CD14-positive monocyte (primary cell): ENCODE results near the gene DDR1. TPM values are rescaled to one million over a fixed set of nuclear protein-coding genes. Genes with fewer than 3 reads are reported as not detected.

ENCODE experiments used
- DNase-seq, 3 donors: peaks; one replicate each; pipeline ENCODE4 v3.0.0-alpha.2; 2011 to 2022
- H2AFZ ChIP-seq: 2 replicates; pipeline ENCODE4 v1.6.0; 2012; ENCODE audit warnings: mild to moderate bottlenecking, low read depth, low read length, inconsistent platforms; ENCODE audit not compliant: insufficient read depth, poor library complexity, severe bottlenecking
- H3K27ac ChIP-seq, 2 donors: 1 replicate in 1 of 2; 2 replicates in 1 of 2; pipeline ENCODE4 v1.5.1; 2012 to 2013; ENCODE audit warnings: low read length in 2 of 2, control low read depth in 1 of 2, inconsistent platforms in 1 of 2, low read depth in 1 of 2, mild to moderate bottlenecking in 1 of 2
- H3K27me3 ChIP-seq, 2 donors: one replicate each; pipeline versions ENCODE4 v1.6.0 to v1.6.1; 2011 to 2013; ENCODE audit warnings: low read length in 2 of 2; ENCODE audit not compliant: control insufficient read depth in 2 of 2, insufficient read depth in 2 of 2
- H3K36me3 ChIP-seq, 2 donors: replicated peaks in 1 of 2; 1 replicate in 1 of 2; 2 replicates in 1 of 2; pipeline versions ENCODE4 v1.5.1 to v1.6.1; 2012 to 2013; ENCODE audit warnings: low read length in 2 of 2, control low read depth in 1 of 2, inconsistent platforms in 1 of 2, mild to moderate bottlenecking in 1 of 2; ENCODE audit not compliant: insufficient read depth in 2 of 2, control insufficient read depth in 1 of 2
- H3K4me1 ChIP-seq, 2 donors: 1 replicate in 1 of 2; 2 replicates in 1 of 2; pipeline versions ENCODE4 v1.5.1 to v1.6.1; 2012 to 2013; ENCODE audit warnings: low read length in 2 of 2, control low read depth in 1 of 2, inconsistent platforms in 1 of 2, mild to moderate bottlenecking in 1 of 2, moderate library complexity in 1 of 2; ENCODE audit not compliant: insufficient read depth in 2 of 2, control insufficient read depth in 1 of 2
- H3K4me2 ChIP-seq: replicated peaks from 2 replicates; pipeline ENCODE3; 2012; ENCODE audit warnings: low read length, moderate library complexity, mild to moderate bottlenecking; ENCODE audit not compliant: poor library complexity, severe bottlenecking; ENCODE audit errors: extremely low read depth
- H3K4me3 ChIP-seq, 3 experiments: fragments of 200-600 bp in 1 of 3; sonication (generic) in 1 of 3; replicated peaks in 1 of 3; 1 replicate in 2 of 3; 2 replicates in 1 of 3; pipeline ENCODE4 v1.5.1; 2011 to 2013; ENCODE audit warnings: low read length in 3 of 3, mild to moderate bottlenecking in 3 of 3, control low read depth in 2 of 3, low read depth in 2 of 3, inconsistent platforms in 1 of 3, moderate library complexity in 1 of 3
- H3K79me2 ChIP-seq: 2 replicates; pipeline ENCODE4 v1.6.0; 2012; ENCODE audit warnings: mild to moderate bottlenecking, control low read depth, inconsistent platforms, low read length, moderate library complexity; ENCODE audit not compliant: insufficient read depth
- H3K9ac ChIP-seq: 2 replicates; pipeline ENCODE4 v1.6.0; 2017; ENCODE audit warnings: low read length, mild to moderate bottlenecking; ENCODE audit not compliant: insufficient read depth, poor library complexity, severe bottlenecking
- H3K9me3 ChIP-seq, 2 donors: replicated peaks in 1 of 2; 1 replicate in 1 of 2; 2 replicates in 1 of 2; pipeline versions ENCODE4 v1.5.1 to v1.6.1; 2012 to 2013; ENCODE audit warnings: low read length in 2 of 2, control low read depth in 1 of 2; ENCODE audit not compliant: control insufficient read depth in 1 of 2, insufficient read depth in 1 of 2
- H4K20me1 ChIP-seq: 2 replicates; pipeline ENCODE4 v1.6.0; 2012; ENCODE audit warnings: mild to moderate bottlenecking, low read length, control low read depth, moderate library complexity; ENCODE audit not compliant: insufficient read depth
- H3K27ac Mint-ChIP-seq, 7 donors: one replicate each; pipeline ENCODE4 v1.8.0; 2020; ENCODE audit warnings: mild to moderate bottlenecking in 7 of 7, mixed read lengths in 7 of 7, moderate library complexity in 6 of 7, inconsistent platforms in 2 of 7
- H3K27me3 Mint-ChIP-seq, 3 donors: one replicate each; pipeline ENCODE4 v1.8.0; 2021 to 2022; ENCODE audit warnings: low read depth in 3 of 3, mild to moderate bottlenecking in 3 of 3, mixed read lengths in 3 of 3, moderate library complexity in 3 of 3, inconsistent platforms in 1 of 3
- H3K36me3 Mint-ChIP-seq, 2 donors: one replicate each; pipeline ENCODE4 v1.8.0; 2020; ENCODE audit warnings: mixed read lengths in 2 of 2, inconsistent platforms in 1 of 2, mild to moderate bottlenecking in 1 of 2
- H3K4me1 Mint-ChIP-seq: one replicate; pipeline ENCODE4 v1.8.0; 2020; ENCODE audit warnings: mild to moderate bottlenecking, mixed read lengths
- H3K4me3 Mint-ChIP-seq, 2 donors: one replicate each; pipeline ENCODE4 v1.8.0; 2020; ENCODE audit warnings: mild to moderate bottlenecking in 2 of 2, mixed read lengths in 2 of 2, moderate library complexity in 1 of 2
- H3K9me3 Mint-ChIP-seq, 7 donors: one replicate each; pipeline ENCODE4 v1.8.0; 2020 to 2022; ENCODE audit warnings: mixed read lengths in 7 of 7, mild to moderate bottlenecking in 6 of 7, moderate library complexity in 6 of 7, inconsistent platforms in 2 of 7
- CTCF ChIP-seq: fragments of 200-600 bp; IDR thresholded peaks from one replicate; pipeline ENCODE4 v1.8.0; 2022; ENCODE audit warnings: antibody characterized with exemption, mild to moderate bottlenecking
- WGBS: methylation state at CpG from one replicate; pipeline ENCODE4 v1.1.5; 2013; ENCODE audit warnings: missing lambda C conversion rate; ENCODE audit not compliant: insufficient coverage; 5-methylcytosine and 5-hydroxymethylcytosine counted together
- intact Hi-C, 2 donors: fragments of 100-400 bp; cut with micrococcal nuclease; formaldehyde crosslinking; loops; one replicate each; pipeline versions ENCODE4 v1.15.0 to v1.15.1; 2023
- polyA plus RNA-seq, 3 donors: library from polyadenylated mRNA; depleted of rRNA in 1 of 3; unstranded in 2 of 3; stranded (reverse) in 1 of 3; fragments of 300-500 nt in 2 of 3; fragments of >200 nt in 1 of 3; fragmentation: Illumina TruSeq in 2 of 3; gene quantifications; 1 replicate in 2 of 3; 2 replicates in 1 of 3; pipeline ENCODE4 v1.2.3, GENCODE V29; 2012 to 2021

DDR1 gene
- polyA plus RNA-seq, 3 donors: 0.39 to 1.0 (median 0.51) TPM

GRCh38 chr6:30861257-30862048 lies 22.9 kb upstream of the DDR1 start:
- H3K9ac ChIP-seq: no peak overlapping the region
- H3K9me3 Mint-ChIP-seq: peaks cover 10 to 23% (median 21%) of the 10 kb centered on the region in 7 donors
- no peaks in the 10 kb centered on the region for H3K27me3 ChIP-seq
- H3K36me3 ChIP-seq: no peaks in the 10 kb centered on the region
- H3K4me3 Mint-ChIP-seq: no peak overlapping the region
- no peaks in the 10 kb centered on the region for H3K4me1 ChIP-seq
- no peak for TF ChIP-seq CTCF
- H2AFZ ChIP-seq: no peak overlapping the region
- H3K9me3 ChIP-seq: peaks cover 5 to 18% of the 10 kb centered on the region in 2 donors
- H4K20me1 ChIP-seq: no peaks in the 10 kb centered on the region
- no peak overlapping the region for H3K27ac ChIP-seq
- no peaks in the 10 kb centered on the region for H3K79me2 ChIP-seq
- no peaks in the 10 kb centered on the region for H3K36me3 Mint-ChIP-seq
- no peak overlapping the region for H3K4me3 ChIP-seq
- peaks cover 12 to 15% (median 15%) of the 10 kb centered on the region in 3 donors for H3K27me3 Mint-ChIP-seq
- DNase-seq: no peak
- H3K27ac Mint-ChIP-seq: no peak overlapping the region
- WGBS: 88% methylated on average over 1 of the region's 3 CpGs
- H3K4me1 Mint-ChIP-seq: no peaks in the 10 kb centered on the region
- intact Hi-C loops: no loop called here
- no peak overlapping the region for H3K4me2 ChIP-seq

GRCh38 chr6:30862156-30862875 lies 22.0 kb upstream of the DDR1 start:
- Mint-ChIP-seq H3K9me3 (peaks cover 10 to 23% (median 21%) of the 10 kb centered on the region in 7 donors), H3K27ac (no peak overlapping the region), H3K27me3 (peaks cover 9 to 15% (median 15%) of the 10 kb centered on the region in 3 donors), H3K4me3 (no peak overlapping the region), H3K4me1 (no peaks in the 10 kb centered on the region), H3K36me3 (no peaks in the 10 kb centered on the region)
- Histone ChIP-seq H3K27ac (no peak overlapping the region), H3K79me2 (no peaks in the 10 kb centered on the region), H2AFZ (no peak overlapping the region), H3K9me3 (peaks cover 5 to 18% of the 10 kb centered on the region in 2 donors), H3K4me2 (no peak overlapping the region), H4K20me1 (no peaks in the 10 kb centered on the region), H3K36me3 (no peaks in the 10 kb centered on the region), H3K9ac (no peak overlapping the region), H3K4me3 (no peak overlapping the region), H3K4me1 (no peaks in the 10 kb centered on the region), H3K27me3 (no peaks in the 10 kb centered on the region)
- TF ChIP-seq CTCF: no peak
- WGBS: 96% methylated on average over 8 of the region's 10 CpGs
- intact Hi-C loops: no loop called here
- DNase-seq: no peak
